Stimulated activated CD4-positive, alpha-beta T cell treated with anti-CD3 and anti-CD28 coated beads, Interleukin-12 subunit alpha, Interleukin-12 subunit beta, amount 100 ng/mL, for 24 hours (primary cell): ENCODE data around the gene GRK1.
"Not testable (repeated sequence)": the region's sequence is repeated elsewhere in the genome, so short reads cannot be mapped to it uniquely, and the experiment has no call there.

ENCODE experiments used
- DNase-seq, 2 experiments: peaks; one replicate each; pipeline ENCODE4 v3.0.0-alpha.2; 2020; ENCODE audit warnings: low read depth in 2 of 2

Gene GRK1

GRCh38 chr13:113666951-113667701, at the start of gene GRK1:
Gene GRK1, plus strand, starts transcription at chr13:113667219. Its CDS starts 168 bp downstream, at chr13:113667387.
- no peak for DNase-seq

- DNase-seq = no peak
Measured at GRCh38 chr13:113617961-113618360, 49.1 kb upstream of the GRK1 start.

GRCh38 chr13:113618455-113618854, 48.6 kb upstream of the GRK1 start:
- no peak for DNase-seq

GRCh38 chr13:113620036-113620796, 46.8 kb upstream of the GRK1 start:
- DNase-seq = no peak

- no peak for DNase-seq
Measured at GRCh38 chr13:113621046-113621445, 46.0 kb upstream of the GRK1 start.

GRCh38 chr13:113621498-113621897, 45.5 kb upstream of the GRK1 start:
- not testable (repeated sequence) for DNase-seq

- DNase-seq = not testable (repeated sequence)
Measured at GRCh38 chr13:113621986-113622550, 45.0 kb upstream of the GRK1 start.

- DNase-seq = no peak
Measured at GRCh38 chr13:113622791-113623490, 44.1 kb upstream of the GRK1 start.

GRCh38 chr13:113623491-113624234, 43.4 kb upstream of the GRK1 start:
- DNase-seq = no peak

GRCh38 chr13:113624235-113624587, 42.8 kb upstream of the GRK1 start:
- no peak for DNase-seq

- DNase-seq = not testable (repeated sequence)
Measured at GRCh38 chr13:113624640-113625304, 42.2 kb upstream of the GRK1 start.

GRCh38 chr13:113625965-113626721, 40.9 kb upstream of the GRK1 start:
- no peak for DNase-seq

GRCh38 chr13:113627136-113627535, 39.9 kb upstream of the GRK1 start:
- no peak for DNase-seq

- no peak for DNase-seq
Measured at GRCh38 chr13:113628291-113629270, 38.4 kb upstream of the GRK1 start.

GRCh38 chr13:113629866-113630265, 37.2 kb upstream of the GRK1 start:
- DNase-seq = no peak

GRCh38 chr13:113630296-113630695, 36.7 kb upstream of the GRK1 start:
- DNase-seq = no peak

- DNase-seq = no peak
Measured at GRCh38 chr13:113630804-113631203, 36.2 kb upstream of the GRK1 start.

GRCh38 chr13:113631341-113632095, 35.5 kb upstream of the GRK1 start:
- DNase-seq = no peak
